Urothelium cell line (cell line): ENCODE results near the gene CEP120.
"Not testable (repeated sequence)": the region's sequence is repeated elsewhere in the genome, so short reads cannot be mapped to it uniquely, and the experiment has no call there.

Experiments
- DNase-seq: peaks from one replicate; pipeline ENCODE4 v3.0.0; 2011; ENCODE audit warnings: low spot score, mixed read lengths
- FAIRE-seq: peaks from 2 replicates; lab custom pipeline; 2011; peaks lifted over from hg19 to GRCh38; lab: Jason Lieb, UNC

CEP120 gene

DNA sequence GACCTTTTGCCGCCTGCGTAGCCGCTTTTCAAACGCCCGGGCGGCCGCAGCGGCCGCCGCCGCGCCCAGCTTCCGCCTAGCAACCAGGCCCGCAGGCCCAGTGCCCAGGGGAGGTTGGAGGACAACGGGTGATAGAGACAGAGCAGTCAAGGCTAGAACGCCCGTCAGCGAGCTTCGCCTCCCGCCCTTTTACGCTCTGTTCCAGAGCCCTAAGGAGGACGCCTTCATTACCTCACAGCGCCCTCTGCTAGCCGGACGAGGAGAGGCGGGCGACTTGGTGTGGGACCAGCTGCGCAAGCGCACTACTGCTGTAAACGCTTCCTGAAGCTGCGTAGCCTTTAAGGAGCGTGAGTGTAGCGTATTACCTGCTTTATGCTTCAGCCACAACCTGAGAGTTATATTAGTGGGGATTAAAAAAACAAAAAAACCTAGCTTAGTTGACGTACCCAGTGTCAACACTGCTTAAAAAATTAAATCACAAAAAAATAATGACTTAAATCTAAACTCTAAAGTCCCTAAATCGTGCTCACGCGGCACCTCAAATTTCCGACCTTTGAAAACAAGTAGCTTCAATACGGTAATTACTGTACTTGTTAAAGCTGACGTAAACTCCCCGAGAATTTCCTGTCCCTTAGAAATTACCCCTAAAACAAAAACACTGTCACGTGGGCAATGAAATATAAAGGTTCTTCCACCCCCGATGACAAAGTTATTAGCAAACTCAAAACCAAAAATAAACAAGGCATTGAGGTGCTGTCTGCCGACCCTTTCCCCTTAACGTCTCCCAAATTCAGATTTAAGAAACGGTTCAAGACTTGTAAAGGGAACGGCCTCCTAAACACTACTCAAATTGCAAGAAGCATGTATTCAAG, at the start of gene CEP120:
CEP120 (minus strand) TSS at position 126 of the 872 bp plus-strand sequence. CDS start 405 bp downstream, outside the sequence.
- DNase-seq, result peak; percentile 97
- peak; percentile 91 for FAIRE-seq

DNA sequence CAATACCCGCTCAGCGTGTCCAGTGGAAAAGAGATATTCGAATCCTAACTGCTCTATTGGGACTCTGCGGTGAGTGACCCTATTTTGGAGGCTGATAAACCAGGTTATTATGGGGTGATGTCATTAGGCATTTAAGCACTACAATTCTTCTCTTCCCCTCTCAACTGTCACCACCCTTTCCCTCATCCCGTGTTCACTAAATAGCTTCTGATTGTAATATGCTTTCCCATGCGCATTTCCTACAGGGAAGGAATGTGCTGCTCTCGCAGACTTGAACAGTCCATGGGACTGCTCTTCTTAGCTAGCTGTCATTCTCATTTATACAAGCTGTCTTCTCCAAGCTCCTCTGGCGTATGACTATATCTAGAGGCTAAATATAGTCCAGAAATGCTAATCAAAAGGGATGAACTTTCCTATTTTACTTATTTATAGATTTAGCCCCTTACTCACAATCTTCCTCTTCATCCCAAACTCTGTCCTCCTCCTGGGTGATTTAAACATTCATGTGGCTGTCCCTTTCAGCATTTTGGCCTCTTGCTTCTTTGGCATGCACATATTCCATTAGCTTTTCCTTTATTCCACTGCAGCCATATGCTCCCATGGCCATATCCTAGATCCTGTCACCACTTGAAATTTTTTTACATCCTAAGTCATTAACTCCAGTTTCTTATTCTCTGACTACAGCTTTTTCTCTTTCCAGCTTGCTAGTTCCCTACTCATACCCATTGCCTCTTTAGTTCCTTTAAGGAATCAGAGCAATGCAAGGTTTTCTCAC, 49.1 kb upstream of the CEP120 start:
- DNase-seq (no peak), FAIRE-seq (no peak)

DNA sequence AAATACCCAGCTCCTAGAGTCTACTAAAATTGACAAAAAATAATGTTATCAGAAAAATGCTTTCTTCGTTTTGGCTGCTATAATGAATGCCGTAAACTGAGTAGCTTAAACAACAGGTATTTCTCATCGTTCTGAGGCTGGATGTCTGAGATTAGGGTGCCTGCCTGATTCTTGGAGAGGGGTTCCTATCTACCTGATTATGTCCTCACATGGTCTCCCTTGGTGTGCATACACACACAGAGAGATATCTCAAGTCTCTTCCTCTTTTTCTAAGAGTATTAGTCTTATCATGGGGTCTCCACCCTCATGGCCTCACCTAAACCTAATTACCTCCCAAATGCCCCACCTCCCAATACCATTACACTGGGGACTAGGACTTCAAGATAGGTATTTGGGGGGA, 48.2 kb upstream of the CEP120 start:
- DNase-seq, result no peak
- FAIRE-seq, result no peak

DNA sequence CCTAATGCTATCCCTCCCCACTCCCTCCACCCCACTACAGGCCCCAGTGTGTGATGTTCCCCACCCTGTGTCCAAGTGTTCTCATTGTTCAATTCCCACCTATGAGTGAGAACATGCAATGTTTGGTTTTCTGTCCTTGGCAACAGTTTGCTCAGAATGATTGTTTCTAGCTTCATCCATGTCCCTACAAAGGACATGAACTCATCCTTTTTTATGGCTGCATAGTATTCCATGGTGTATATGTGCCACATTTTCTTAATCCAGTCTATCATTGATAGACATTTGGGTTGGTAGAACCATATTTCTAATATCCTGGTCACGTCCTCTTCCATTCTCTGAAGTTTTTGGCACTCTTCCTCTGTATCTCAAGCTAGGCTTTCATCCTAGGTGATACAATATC, 43.6 kb upstream of the CEP120 start:
- not testable (repeated sequence) for DNase-seq, FAIRE-seq

DNA sequence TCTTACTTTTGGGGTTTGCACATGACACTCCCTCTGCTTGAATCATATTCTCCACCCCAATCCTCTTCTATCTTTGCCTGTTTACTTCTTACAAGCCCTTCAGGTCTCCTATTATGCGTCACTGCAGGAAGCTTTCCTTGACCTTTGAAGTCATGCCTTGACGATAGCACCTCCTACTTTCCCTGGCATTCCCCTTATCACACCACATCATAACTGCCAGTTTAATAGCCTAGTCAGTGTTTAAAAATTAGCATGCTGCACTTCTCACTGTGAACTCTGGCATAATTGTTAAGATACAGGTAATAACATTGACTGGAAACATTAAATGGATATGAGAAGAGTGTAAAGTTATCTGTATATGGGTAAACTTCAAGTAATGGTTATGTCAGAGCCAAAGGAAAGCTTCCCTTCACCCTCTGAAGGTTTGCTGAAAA, 37.1 kb upstream of the CEP120 start:
- FAIRE-seq (no peak), DNase-seq (no peak)

DNA sequence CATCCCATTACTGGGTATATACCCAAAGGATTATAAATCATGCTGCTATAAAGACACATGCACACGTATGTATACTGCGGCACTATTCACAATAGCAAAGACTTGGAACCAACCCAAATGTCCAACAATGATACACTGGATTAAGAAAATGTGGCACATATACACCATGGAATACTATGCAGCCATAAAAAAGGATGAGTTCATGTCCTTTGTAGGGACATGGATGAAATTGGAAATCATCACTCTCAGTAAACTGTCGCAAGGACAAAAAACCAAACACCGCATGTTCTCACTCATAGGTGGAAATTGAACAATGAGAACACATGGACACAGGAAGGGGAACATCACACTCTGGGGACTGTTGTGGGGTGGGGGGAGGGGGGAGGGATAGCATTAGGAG, 35.8 kb upstream of the CEP120 start:
- not testable (repeated sequence) for FAIRE-seq, DNase-seq

DNA sequence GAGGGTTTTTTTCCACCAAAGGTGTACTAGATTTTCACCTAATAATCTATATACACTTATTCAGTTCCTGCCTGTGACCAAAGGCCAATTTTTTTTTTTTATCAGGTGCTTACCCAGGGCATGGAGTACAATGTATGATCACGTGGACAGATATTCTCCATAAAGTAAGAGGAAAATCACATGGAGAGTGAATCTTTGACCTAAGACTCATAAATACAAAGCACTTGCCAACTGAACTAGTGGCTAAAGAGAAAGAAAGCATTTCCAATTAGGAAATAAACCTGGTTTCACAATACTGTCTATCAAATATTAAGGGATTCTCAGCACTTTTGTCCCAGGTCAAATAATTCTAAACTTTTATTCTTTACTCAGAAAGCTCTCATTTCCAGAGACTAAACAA, 33.0 kb upstream of the CEP120 start:
- DNase-seq (no peak), FAIRE-seq (no peak)

DNA sequence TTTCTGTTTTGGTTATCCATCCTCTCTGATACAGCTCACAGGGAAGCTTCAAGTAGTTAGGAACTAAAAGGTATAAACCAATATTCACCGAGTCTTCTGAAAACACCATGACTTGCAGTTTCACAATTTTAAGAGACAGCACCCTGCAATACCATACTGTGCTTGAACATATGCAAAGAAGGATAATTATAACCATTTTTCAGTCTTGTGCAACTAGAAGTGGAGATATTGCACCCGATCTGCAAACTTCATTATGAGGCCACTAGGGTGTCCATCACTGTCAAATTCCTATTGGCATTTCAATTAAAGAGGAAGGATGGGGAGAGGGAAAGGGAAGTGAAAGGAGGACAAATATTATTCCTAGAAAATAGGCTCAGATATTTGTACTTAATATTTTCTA, 32.4 kb upstream of the CEP120 start:
- no peak for FAIRE-seq

DNA sequence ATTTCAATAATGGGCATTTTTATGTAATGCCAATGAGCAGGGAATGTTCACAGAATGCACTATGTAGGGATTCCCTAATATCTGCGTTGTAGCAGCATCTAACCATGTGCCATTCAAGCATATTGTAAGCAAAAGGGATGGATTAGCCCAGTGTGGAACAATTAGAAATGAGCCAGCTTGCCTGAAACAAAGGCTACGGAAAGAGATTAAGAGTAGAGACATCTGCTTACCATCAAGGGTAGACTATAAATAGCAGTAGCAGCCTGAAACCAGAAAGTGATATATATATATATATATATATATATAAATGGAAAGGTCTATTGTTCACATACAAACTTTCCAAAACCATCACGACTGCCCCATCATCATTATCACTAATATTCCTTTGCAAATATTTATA, 31.9 kb upstream of the CEP120 start:
- FAIRE-seq (no peak), DNase-seq (no peak)

More for the DNA sequence above, 32.4 kb upstream of the CEP120 start:
- DNase-seq, result no peak

DNA sequence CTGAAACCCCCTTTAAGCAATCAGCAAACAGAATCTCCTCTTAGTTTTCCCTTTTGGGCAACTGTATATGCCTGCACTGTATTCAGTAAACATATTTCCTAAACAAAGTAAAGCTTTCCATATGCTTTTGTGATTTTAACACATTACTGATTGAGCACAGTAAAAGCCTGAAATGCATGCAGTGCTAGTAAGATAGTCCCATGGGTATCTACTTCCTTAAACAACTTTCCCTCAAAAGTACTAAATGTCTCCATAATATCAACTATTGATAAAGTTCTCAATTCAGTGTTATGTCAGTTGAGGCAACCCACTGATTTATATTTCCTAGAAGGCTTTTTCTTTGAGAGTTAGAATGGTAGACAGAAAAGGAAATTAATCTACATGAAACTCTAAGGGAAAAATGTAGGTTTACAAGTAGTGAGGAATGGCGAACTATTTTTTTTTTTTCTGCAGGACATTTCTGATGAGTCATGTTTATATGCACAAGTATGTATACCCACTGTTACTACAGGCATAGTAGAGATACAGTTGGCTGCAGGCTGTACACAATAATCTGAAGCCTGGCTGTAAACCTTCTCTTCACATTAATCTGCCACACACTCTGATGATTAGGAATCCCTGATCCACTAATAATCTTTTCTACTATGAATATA, 31.2 kb upstream of the CEP120 start:
- DNase-seq (no peak), FAIRE-seq (no peak)

DNA sequence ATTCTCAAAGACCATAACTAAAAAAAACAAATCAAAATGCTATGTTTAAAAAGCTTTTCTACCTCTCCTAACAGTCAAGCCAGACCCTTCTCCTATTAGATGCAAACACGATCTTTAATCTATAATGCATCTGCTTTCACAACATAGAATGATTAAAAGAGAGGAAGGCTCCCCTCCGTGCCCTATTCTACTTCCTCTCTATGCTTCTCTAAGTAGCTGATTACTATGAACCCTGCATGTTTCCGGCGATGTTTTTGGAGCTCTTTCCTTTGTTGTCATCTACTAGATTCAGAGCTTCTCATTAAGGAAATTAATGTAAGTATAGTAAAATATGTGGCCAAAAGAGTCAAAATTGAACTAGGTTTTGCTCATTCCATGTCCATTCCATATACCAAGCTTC, 29.2 kb upstream of the CEP120 start:
- FAIRE-seq (no peak), DNase-seq (no peak)

DNA sequence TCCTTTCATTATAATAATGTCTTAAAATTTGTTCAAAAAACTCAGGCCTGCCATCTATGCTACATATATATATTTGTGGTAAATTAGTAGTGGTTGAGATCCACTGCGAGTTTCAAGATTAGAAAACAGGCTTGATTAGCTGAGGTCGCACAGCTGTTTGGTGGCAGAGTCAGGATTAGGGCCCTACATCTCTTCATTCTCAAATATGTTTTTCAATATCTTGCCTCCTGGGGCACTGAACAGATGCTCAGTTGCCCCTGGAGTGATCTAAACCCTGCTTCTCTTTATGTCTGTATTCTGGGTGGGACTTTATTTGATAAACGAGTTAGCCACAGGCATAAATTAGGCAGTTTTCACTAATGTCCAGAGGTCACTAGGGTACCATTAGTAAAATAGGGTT, 27.8 kb upstream of the CEP120 start:
- DNase-seq (no peak), FAIRE-seq (no peak)

DNA sequence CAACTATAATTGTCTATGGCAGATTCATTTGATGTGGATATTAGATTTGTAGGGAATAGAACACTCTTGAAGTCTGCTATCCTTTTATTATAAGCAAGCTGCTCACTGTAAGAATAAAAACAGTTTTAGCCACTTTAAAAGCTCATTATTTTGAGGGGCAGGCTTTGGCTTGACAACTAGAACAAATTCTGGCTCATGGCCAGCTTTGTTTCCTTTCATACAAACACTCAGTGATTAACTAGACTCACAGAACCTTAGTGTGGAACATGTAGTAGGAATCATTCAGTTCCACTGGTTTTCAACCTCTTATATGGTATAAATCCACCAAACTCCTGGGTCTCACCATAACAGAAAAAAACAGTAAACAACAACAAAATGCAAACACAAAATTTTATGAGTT, 27.4 kb upstream of the CEP120 start:
- FAIRE-seq (no peak), DNase-seq (no peak)

DNA sequence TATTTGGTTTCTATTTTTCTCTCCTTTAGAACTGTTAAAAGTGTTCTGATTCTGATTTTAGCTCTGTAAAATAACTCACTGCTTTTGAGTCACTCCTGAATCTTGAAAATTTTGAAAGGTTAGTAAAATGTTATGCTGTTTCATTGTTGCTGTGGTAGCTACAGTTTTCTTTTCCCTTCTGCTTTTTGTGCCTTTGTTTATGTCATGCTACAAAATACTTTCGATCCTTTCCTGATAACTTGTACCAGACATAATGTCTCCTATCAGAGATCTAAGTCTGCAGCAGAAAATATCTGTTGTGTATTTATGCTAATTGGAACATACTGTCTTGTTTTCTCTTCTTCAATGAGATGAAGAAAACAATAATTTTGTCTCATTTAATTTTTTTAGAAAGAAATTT, 26.9 kb upstream of the CEP120 start:
- no peak for FAIRE-seq
- no peak for DNase-seq

DNA sequence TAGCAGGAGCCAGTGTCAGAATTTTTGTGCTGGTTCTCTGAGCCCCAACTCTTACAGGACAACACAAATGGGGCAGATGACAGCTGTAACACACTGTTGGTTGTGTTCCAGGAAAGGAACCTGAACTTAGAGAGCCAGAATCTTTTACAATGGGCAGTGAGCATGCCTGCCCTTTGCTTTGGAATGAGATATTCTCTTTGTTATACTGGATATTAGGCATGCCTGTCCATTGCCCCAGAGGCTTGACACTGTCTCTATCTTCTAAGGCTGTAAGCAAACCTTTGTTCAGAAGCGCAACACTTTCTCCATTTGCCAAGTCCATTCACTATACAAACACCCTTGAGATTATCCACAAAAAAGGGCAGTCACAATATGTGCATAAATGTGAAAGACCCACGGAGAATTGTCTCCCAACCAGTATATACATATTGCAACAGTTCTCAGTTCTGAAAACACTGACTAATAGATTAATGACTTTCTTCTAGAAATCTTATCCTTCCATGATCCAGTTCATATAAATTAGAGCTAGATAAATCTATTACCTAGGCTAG, 26.3 kb upstream of the CEP120 start:
- FAIRE-seq (no peak), DNase-seq (no peak)

DNA sequence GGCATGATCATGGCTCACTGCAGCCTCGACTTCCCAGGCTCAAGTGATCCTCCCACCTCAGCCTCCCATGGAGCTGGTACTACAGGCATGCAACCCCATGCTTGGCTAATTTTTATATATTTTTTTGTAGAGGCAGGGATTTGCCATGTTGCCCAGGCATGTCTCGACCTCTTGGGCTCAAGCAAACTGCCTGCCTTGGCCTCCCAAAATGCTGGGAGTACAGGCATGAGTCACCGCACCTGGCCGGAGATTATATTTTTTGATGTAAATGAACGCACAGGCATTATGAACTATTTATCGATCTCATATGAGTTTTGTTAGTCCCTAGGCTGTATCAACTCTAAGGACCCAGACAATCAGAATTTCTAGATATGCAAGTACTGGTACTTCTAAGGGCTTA, 25.5 kb upstream of the CEP120 start:
- FAIRE-seq (no peak), DNase-seq (no peak)

DNA sequence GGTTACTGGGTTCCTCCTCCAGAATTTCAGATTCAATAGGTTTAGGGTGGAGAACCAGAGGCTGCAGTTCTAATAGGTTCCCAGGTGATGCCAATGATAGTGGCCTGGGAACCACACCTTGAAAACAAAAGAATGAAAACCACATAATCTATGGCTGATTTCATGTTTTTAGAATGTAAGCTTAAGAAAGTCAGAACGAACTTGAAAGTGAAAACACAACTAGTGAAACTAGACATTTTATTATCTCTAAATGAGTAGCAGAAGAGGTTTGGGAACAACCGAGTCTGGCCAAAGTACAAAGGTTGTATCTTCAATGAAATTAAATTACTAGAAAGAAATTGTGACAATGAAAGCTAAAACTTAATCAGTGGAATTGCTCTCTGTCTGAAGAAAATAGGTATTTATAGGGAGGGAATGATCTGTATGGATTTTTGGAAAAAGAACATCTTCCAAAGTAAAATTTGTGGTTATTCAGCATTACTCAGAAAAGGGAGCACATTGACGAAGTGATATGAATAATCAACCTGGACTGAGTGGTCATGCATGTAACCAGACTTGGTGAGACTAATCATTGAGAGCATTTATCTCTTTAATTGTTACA, 24.9 kb upstream of the CEP120 start:
- DNase-seq (no peak), FAIRE-seq (no peak)

DNA sequence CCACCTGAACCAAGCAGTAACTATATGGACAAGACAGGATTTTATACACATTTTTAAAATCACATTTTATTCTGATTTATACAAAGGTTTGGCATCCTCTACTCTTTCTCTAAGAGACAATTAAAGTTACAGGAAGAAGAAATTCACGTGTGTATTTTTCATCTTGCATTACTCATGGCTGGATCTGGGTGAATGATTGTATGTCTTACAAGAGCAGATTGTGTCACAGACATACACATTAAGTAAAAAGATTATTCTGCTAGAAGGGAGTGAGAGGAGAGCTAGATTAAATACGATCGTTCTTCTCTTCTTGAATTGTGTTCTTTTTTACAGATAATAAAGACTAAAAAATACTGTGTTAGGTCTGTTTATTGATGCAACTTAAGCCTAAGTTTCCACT, 20.8 kb upstream of the CEP120 start:
- FAIRE-seq (no peak), DNase-seq (no peak)

DNA sequence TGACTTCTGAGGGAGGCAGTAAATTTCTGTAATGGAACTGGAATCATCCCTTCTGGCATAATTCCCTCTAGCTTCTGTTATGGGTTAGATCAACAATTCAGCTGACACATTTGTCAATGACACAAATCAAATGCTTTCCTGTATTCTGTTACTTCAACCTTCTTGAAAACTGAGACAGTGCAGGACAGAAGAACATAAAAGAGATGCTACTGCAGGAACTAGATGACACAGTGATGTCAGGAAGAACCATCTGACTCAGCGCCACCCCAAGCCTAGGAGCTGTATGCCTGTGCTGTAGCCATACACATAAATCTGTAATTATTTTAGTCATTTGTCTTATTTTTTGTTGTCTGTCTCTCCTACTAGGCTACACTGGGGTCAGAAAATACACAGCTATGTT, 18.2 kb upstream of the CEP120 start:
- DNase-seq (no peak), FAIRE-seq (no peak)

DNA sequence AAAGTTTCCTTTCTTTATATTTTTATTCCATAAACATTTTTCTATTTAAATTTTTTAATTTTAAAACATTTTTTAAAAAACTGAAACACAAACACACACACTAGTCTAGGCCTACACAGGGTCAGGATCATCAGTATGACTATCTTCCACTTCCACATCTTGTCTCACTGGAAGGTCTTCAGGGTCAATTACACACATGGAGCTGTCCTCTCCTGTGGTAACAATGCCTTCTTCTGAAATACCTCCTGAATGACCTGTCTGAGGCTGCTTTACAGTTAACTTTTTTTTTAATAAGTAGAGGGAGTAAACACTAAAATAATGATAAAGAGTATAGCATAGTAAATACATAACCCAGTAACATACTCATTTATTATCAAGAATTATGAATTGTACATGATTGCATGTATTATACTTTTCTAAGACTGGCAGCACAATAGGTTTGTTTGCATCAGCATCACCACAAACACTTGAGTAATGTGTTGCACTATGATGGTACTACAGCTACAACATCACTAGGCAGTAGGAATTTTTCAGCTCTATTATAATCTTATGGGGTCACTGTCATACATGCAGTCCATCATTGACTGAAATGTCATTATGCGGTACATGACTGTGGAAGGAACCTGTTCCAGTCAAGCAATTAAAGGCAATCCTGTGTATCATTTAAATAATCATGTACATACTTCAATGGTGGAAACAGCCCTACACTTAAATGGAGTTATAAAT, 17.4 kb upstream of the CEP120 start:
- DNase-seq (no peak), FAIRE-seq (peak; percentile 13)
